Lung microvascular endothelial cell (primary cell): ENCODE results near the gene HLA-A. TPM values are rescaled to one million over a fixed set of nuclear protein-coding genes. Genes with fewer than 3 reads are reported as not detected.
"Not testable (repeated sequence)": the region's sequence is repeated elsewhere in the genome, so short reads cannot be mapped to it uniquely, and the experiment has no call there.

Experiments used
- DNase-seq, 2 donors: peaks; one replicate each; pipeline versions ENCODE4 v3.0.0 to v3.0.0-alpha.2; 2010; ENCODE audit warnings: low read depth in 2 of 2
- total RNA-seq: library from RNA; depleted of rRNA; stranded (reverse); fragments of >200 nt; gene quantifications from 2 replicates; pipeline ENCODE4 v1.2.1, GENCODE V29; 2014

HLA-A gene
- total RNA-seq: 536 and 593 TPM in 2 replicates

GRCh38 chr6:29942275-29943052, at the start of gene HLA-A:
TSS of gene HLA-A (plus strand) at chr6:29942532. CDS start at chr6:29942554, 22 bp downstream.
- DNase-seq: peak; percentile 97

- no peak for DNase-seq
Observed at GRCh38 chr6:29892696-29893095, 49.6 kb upstream of the HLA-A start.

GRCh38 chr6:29899281-29899680, 43.1 kb upstream of the HLA-A start:
- DNase-seq: no peak

- no peak for DNase-seq
Observed at GRCh38 chr6:29905286-29905685, 37.0 kb upstream of the HLA-A start.

- no peak for DNase-seq
Observed at GRCh38 chr6:29907637-29908340, 34.5 kb upstream of the HLA-A start.

GRCh38 chr6:29908341-29908662, 34.0 kb upstream of the HLA-A start:
- DNase-seq: no peak

GRCh38 chr6:29908710-29909109, 33.6 kb upstream of the HLA-A start:
- peak in 1 of 2 donors; percentile 35 for DNase-seq

- no peak for DNase-seq
Observed at GRCh38 chr6:29909985-29910384, 32.3 kb upstream of the HLA-A start.

GRCh38 chr6:29912840-29913239, 29.5 kb upstream of the HLA-A start:
- DNase-seq: no peak

GRCh38 chr6:29916741-29917140, 25.6 kb upstream of the HLA-A start:
- DNase-seq: no peak

GRCh38 chr6:29917857-29918256, 24.5 kb upstream of the HLA-A start:
- DNase-seq: no peak

- DNase-seq: no peak
Observed at GRCh38 chr6:29919506-29920445, 22.6 kb upstream of the HLA-A start.

GRCh38 chr6:29924287-29924686, 18.0 kb upstream of the HLA-A start:
- DNase-seq: no peak

- no peak for DNase-seq
Observed at GRCh38 chr6:29924731-29925130, 17.6 kb upstream of the HLA-A start.

- DNase-seq: no peak
Observed at GRCh38 chr6:29925321-29925720, 17.0 kb upstream of the HLA-A start.

GRCh38 chr6:29925727-29926412, 16.5 kb upstream of the HLA-A start:
- DNase-seq: peak in 1 of 2 donors; percentile 27

GRCh38 chr6:29926413-29927274, 15.7 kb upstream of the HLA-A start:
- peak; percentile 55 to 61 for DNase-seq

- DNase-seq: no peak
Observed at GRCh38 chr6:29927275-29927569, 15.1 kb upstream of the HLA-A start.

GRCh38 chr6:29927841-29928388, 14.4 kb upstream of the HLA-A start:
- no peak for DNase-seq

GRCh38 chr6:29930047-29930446, 12.3 kb upstream of the HLA-A start:
- not testable (repeated sequence) for DNase-seq
